CD4-positive, alpha-beta T cell treated with Interleukin-15 for 4 hours (primary cell): ENCODE data around the gene MROH7.

Source experiments
- DNase-seq: peaks from one replicate; pipeline ENCODE4 v3.0.0-alpha.2; 2020; ENCODE audit warnings: low spot score

The MROH7 gene

GRCh38 chr1:54742282-54742681 is 100.7 kb downstream of the MROH7 start:
- DNase-seq, result no peak

DNA sequence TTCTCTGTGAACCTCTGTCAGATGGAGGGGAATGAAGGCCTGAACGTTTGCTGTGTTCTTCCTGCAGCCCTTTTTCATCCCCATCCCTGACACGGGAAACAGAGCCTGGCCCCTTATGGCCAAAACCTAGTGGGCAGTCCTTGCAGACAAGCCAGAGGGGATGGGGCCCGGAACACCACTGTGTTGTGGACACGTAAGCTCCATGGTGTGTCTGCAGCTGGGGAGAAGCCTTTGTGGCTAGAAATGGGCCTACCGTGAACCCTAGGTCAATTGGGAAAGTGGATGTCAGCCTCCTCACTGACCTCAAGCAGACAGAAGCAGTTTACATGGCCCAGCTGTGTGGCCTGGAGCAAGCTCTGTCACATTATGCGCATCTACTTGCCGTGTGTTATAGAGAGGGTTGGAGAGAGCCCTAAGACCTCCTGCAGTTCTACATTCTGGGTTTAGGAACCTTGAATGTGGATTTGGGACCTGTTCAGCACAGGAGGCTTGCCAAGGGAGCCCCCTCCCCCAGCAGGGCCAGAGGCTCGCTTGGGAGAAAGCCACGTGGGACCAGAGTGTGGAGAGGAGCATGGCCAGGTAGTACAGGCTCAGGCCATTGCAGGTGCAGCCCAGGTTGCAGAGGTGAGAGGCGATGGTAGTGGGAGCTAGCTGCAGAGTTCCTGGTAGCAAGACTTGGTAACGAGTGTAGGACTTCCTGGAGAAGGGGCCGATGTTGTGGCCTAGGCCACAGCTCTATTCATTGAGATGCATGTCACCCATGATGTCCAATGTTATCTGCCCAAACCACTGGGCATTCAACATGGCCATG is 102.0 kb downstream of the MROH7 start:
- DNase-seq, result no peak

DNA sequence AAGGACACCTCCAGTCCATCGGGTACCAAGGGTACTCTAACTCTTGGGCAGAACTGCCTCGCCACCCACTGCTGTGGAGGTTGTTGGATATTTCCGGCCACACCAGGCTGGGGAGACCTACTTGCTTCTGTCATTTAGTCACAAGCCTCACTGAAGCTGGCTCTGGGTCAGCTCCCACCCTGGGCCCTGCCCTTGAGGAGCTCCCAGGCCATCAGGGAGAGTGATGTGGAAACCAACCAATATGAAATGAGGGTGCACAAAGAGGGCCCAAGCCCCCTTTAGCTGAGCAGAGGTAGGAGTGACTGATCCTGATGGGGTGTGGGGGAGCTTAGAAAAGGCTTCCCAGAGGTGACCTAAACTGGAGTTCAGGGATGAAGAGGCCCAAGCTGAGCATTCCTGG is 103.1 kb downstream of the MROH7 start:
- no peak for DNase-seq

- no peak for DNase-seq
Measured at GRCh38 chr1:54745274-54745673, 103.7 kb downstream of the MROH7 start.

- DNase-seq, result no peak
Measured at GRCh38 chr1:54745864-54746263, 104.3 kb downstream of the MROH7 start.

DNA sequence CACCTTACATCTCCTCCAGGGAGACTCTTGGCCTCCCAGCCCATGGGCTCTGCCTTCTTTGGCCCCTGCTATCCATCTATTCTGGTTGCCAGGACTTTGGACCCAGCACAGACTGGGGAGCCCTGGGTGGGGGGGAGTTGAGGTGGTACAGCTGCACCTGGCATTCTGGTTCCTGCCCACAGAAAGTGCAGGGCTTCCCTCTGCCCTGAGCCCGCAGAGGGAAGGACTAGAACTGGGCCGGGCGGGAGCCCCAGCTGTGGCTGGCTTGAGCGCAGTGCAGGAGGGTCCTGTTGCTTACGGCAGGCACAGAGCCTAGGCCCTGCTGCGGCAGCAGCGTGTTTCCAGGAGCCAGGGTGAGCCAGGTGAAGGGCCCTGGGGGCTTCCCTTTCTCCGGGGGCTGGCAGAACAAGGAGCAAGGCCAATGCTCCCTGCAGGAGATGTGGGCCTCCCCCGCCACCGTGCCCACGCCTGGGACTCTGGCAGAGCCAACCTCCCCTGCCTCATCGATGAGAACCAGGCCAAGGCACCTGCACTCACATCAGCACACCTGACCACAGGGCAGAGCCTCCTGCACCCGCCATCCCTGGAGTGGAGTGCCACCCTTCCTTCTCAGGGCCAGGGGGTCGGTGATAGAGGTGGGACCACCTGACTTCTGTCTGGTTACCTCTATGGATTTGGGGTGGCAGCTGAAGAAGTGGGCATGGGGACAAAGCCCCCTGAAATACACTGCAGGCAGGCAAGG is 106.7 kb downstream of the MROH7 start:
- DNase-seq, result no peak

DNA sequence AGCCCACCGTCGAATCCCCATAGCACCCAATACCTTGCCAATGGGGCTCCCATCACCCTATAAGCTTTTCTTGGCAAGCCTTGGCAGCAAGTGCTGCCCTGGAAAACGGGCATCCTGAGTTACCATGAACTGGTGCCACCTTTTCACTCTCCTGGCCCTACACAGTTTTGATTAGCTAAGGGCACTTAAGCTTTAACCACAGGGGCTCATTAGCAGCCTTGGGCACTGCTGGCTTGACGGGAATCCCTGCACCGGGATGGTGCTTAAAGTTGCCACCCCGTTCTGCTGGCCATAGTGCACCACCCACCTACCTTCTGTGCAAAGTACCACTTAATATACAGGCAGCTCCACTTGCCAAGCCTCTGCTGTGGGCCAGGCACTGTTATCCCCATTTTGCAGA is 109.0 kb downstream of the MROH7 start:
- no peak for DNase-seq

- no peak for DNase-seq
Measured at GRCh38 chr1:54751426-54751825, 109.8 kb downstream of the MROH7 start.

DNA sequence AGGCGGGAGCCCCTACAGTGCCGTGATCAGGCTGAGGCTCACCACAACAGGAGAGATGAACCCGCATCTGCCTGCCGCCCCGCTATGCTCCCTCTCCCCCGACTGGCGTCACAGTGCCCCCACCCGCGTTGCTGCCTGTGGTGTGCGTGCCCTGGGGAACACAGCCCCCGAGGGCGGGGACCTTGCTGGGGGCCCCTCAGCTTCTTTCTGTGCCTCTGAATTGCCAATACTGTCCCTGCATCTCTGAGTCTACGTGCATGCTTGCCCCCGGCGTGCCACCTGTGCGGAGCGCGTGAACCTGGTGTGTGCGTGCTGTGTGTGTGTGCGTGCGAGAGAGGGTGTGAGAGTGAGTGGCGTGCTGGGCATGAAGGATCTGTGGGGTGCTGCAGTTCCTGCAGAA is 112.5 kb downstream of the MROH7 start:
- DNase-seq, result no peak

- DNase-seq, result no peak
Measured at GRCh38 chr1:54754486-54755285, 113.1 kb downstream of the MROH7 start.

DNA sequence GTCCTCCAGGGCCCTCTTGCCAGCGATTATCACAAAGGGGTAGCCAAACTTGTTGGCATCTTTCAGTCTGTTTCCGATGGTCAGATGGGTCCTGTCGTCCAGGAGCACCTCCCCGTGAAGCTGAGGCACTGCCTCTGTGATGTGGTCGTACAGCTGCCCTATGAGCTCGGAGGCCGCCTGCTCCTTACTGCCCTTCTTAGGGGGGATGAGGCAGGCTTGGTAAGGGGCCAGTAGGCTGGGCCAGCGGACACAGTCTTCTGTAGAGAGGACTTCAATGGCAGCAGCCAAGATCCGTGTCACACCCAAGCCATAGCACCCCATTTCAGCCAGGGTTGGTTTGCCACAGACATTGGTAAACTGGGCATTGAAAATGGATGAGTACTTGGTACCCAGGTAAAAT is 116.2 kb downstream of the MROH7 start:
- no peak for DNase-seq

GRCh38 chr1:54758678-54759348 is 117.2 kb downstream of the MROH7 start:
- DNase-seq, result no peak
